Measurements from ENCODE around the gene TPT1.
"Not testable (repeated sequence)": the region's sequence is repeated elsewhere in the genome, so short reads cannot be mapped to it uniquely, and the experiment has no call there.

The TPT1 gene

GRCh38 chr13:45301263-45301662, 39.7 kb downstream of the TPT1 start:
- DNase-seq (ENCODE audit: low spot score): no peak

DNA sequence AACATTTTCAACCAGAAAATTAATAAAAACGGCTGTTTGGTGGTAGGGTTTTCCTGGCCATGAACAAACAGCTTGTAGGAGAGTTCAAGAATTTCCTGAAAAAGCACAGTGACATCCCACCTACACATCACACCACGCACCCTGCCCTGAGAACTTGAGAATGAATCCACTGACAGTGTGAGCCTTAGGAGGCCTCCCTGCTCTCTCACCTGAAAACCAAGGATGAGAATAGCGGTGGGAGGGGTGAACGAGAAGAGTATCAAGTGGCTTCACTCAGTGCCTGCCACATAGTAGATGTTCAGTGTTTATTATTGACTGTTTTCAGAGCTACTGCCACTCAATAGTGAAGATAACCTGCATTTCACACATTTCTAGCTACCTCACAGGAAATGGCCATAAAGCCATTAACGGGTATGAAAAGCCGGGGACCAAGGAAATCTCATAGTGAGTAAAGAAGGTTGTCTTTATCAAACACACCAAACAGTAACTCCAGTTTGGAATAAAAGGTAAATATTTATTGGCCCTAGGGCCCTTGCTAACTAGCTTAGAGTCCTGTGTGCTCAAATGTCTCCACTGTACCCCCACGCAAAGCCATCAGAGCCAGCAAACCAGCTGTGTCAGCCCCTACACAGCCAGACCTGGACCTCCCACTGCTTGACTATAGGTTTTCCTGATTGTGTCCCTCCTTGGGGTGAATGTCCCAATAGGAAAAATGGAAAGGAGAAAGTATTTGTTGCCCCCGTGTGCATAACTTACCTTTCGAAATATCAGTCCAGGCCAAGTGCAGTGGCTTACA, 40.6 kb downstream of the TPT1 start:
- no peak for DNase-seq (ENCODE audit: low spot score)

- no peak for DNase-seq (ENCODE audit: low spot score)
Measured at GRCh38 chr13:45299194-45299593, 41.8 kb downstream of the TPT1 start.

DNA sequence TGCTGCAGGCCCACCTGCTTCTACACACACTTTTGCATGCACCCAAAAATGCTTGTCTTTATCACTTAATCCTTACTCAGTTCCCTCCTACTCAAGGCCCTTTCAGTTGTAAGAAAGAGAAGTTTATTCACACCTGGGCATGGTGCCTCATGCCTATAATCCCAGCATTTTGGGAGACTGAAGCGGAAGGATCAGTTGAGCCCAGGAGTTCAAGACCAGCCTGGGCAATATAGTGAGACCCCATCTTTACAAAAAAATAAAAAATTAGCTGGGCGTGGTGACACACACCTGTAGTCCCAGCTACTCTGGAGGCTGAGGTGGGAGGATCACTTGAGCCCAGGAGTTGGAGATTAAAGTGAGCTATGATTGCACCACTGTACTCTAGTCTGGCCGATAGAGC, 42.4 kb downstream of the TPT1 start:
- not testable (repeated sequence) for DNase-seq (ENCODE audit: low spot score)

- no peak for DNase-seq (ENCODE audit: low spot score)
Measured at GRCh38 chr13:45298206-45298505, 42.8 kb downstream of the TPT1 start.

GRCh38 chr13:45297456-45298205, 43.4 kb downstream of the TPT1 start:
- DNase-seq (ENCODE audit: low spot score): no peak

- no peak for DNase-seq (ENCODE audit: low spot score)
Measured at GRCh38 chr13:45296259-45296658, 44.7 kb downstream of the TPT1 start.

- no peak for DNase-seq (ENCODE audit: low spot score)
Measured at GRCh38 chr13:45295536-45295935, 45.4 kb downstream of the TPT1 start.

DNA sequence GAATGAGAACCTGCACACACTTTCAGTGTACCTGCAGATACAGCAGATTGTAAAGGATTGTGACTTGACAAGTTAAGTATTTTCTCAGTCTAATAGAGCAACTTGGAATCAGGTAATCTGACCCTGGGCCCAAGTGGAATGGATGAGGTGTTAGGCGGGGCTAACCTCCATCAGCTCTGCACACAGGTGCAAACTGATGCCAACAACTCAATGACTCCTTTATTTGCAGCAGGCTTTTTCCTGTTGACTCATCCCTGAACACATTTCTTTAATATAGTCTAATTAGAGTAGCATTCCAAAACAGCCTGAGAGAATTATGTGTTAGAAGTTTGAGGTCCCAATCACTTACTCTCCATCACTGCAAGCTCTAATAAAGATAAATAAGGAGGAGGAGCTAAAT, 48.8 kb downstream of the TPT1 start:
- DNase-seq (ENCODE audit: low spot score): no peak

- no peak for DNase-seq (ENCODE audit: low spot score)
Measured at GRCh38 chr13:45289936-45290563, 50.9 kb downstream of the TPT1 start.
